HepG2 (cell line): ENCODE results near the gene CFAP43. TPM values are rescaled to one million over a fixed set of nuclear protein-coding genes. Genes with fewer than 3 reads are reported as not detected.

Source experiments
- KDM4B ChIP-seq: sonication (generic); formaldehyde crosslinking; IDR thresholded peaks from 2 replicates; pipeline ENCODE4 v1.4.0; 2020; ENCODE audit warnings: missing genetic modification reagents
- NCOA5 ChIP-seq: sonication (generic); formaldehyde crosslinking; IDR thresholded peaks from 2 replicates; pipeline ENCODE4 v1.4.0; 2020; ENCODE audit warnings: missing genetic modification reagents
- REST ChIP-seq, 2 experiments: IDR thresholded peaks; 2 replicates each; pipeline ENCODE4 v1.6.1; 2011 to 2012; ENCODE audit warnings: low read length in 2 of 2, borderline replicate concordance in 1 of 2, low read depth in 1 of 2, mild to moderate bottlenecking in 1 of 2, moderate library complexity in 1 of 2
- SSRP1 ChIP-seq: IDR thresholded peaks from 2 replicates; pipeline ENCODE4 v1.6.1; 2016; ENCODE audit warnings: control low read depth
- YEATS4 ChIP-seq: sonication (generic); formaldehyde crosslinking; IDR thresholded peaks from 2 replicates; pipeline ENCODE4 v1.4.0; 2020; ENCODE audit warnings: missing genetic modification reagents, borderline replicate concordance
- ZBTB38 ChIP-seq: sonication (generic); formaldehyde crosslinking; IDR thresholded peaks from 2 replicates; pipeline ENCODE4 v1.5.1; 2020; ENCODE audit warnings: mild to moderate bottlenecking, missing genetic modification reagents
- ZHX2 ChIP-seq, 2 experiments: sonication (generic) in 1 of 2; formaldehyde crosslinking in 1 of 2; IDR thresholded peaks; 2 replicates each; pipeline versions ENCODE4 v1.6.1 to v1.9.0; 2014 to 2022; ENCODE audit warnings: antibody characterized with exemption in 1 of 2, borderline replicate concordance in 1 of 2, inconsistent platforms in 1 of 2, low read depth in 1 of 2, missing genetic modification reagents in 1 of 2
- ZNF646 ChIP-seq: sonication (generic); formaldehyde crosslinking; IDR thresholded peaks from 2 replicates; pipeline ENCODE4 v1.9.0; 2021; ENCODE audit warnings: mild to moderate bottlenecking, missing genetic modification reagents
- polyA plus RNA-seq, 8 experiments: library from polyadenylated mRNA; depleted of rRNA in 3 of 8; stranded (reverse) in 7 of 8; unstranded in 1 of 8; fragments of >200 nt; fragmentation: Illumina TruSeq in 4 of 8; extraction: Trizol in 4 of 8; gene quantifications; 2 replicates each; pipeline versions ENCODE4 v1.2.1 to v1.2.3, GENCODE V29; 2011 to 2016; ENCODE audit warnings: low read depth in 4 of 8, missing spikeins in 1 of 8, mixed read lengths in 1 of 8; ENCODE audit not compliant: insufficient read depth in 1 of 8
- total RNA-seq, 5 experiments: library from RNA; depleted of rRNA; stranded (reverse); fragments of >200 nt; fragmentation: Illumina TruSeq; extraction: Trizol; gene quantifications; 2 replicates each; pipeline ENCODE4 v1.2.3, GENCODE V29; 2016; ENCODE audit warnings: low read depth in 1 of 5
- TF ChIP-seq, protein P1 (sequence below): sonication (generic); formaldehyde crosslinking; IDR thresholded peaks from 2 replicates; pipeline ENCODE4 v1.8.0; 2022; ENCODE audit warnings: missing genetic modification reagents, mild to moderate bottlenecking, borderline replicate concordance

The CFAP43 gene
- total and polyA plus RNA-seq, 2 of the 13 experiments (the other 11 are each of a cell fraction or from before 2014, with no cell fraction given) = 0.24 to 0.38 TPM

DNA sequence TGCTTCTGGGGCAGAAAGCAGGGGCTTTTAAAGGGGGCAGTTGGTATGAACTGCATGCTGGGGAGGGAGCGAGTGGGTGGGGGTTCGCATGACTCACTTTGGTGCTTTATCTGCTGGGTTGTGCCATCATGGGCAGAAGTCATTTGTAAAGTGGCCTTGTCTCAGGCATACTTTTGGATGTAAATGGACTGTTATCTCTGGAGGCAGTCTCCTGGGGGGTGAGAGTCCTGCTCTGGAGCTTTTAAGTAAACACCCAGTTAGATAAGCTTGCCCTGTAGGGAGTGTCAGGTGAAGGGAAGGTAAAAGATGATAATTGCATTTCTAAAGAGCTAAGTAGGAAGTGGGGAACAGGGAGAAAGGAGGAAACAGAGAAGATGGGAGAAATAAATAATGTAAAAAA is 20.9 kb upstream of the CFAP43 start (continued):
- TF ChIP-seq REST (IDR thresholded peaks at IDR 0.05; ENCODE audit: borderline replicate concordance in 1 of 2, low read depth in 1 of 2, low read length in 2 of 2) (peak in 1 of 2 experiments; percentile 74; a peak in 2 of 4 replicates), ZNF646 (CRISPR knock-in tag) (no peak), NCOA5 (no peak), YEATS4 (no peak), KDM4B (CRISPR knock-in tag) (no peak), SSRP1 (CRISPR knock-in tag) (no peak), ZBTB38 (0 out of 2 replicates have a peak, but pooled peaks have one; percentile 41), ZHX2 (IDR thresholded peaks at IDR 0.05; ENCODE audit: low read depth) (0 out of 2 replicates have a peak, but pooled peaks have one; percentile 24), ZHX2 (CRISPR knock-in tag; IDR thresholded peaks at IDR 0.05; ENCODE audit: borderline replicate concordance) (no peak)
- TF ChIP-seq, protein P1, sequence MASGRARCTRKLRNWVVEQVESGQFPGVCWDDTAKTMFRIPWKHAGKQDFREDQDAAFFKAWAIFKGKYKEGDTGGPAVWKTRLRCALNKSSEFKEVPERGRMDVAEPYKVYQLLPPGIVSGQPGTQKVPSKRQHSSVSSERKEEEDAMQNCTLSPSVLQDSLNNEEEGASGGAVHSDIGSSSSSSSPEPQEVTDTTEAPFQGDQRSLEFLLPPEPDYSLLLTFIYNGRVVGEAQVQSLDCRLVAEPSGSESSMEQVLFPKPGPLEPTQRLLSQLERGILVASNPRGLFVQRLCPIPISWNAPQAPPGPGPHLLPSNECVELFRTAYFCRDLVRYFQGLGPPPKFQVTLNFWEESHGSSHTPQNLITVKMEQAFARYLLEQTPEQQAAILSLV (CRISPR knock-in tag) = no peak
